GM18868 (cell line): ENCODE results near the gene ZNF638.
A peak's percentile ranks its signal among the peaks of the same experiment; 100 is the strongest.

ENCODE experiments used
- ATAC-seq: cut with Tn5 transposase; IDR thresholded peaks from one replicate; pipeline ENCODE4 v1.9.1; 2021; ENCODE audit warnings: mild to moderate bottlenecking, moderate library complexity; ENCODE audit not compliant: unreplicated experiment

The ZNF638 gene

DNA sequence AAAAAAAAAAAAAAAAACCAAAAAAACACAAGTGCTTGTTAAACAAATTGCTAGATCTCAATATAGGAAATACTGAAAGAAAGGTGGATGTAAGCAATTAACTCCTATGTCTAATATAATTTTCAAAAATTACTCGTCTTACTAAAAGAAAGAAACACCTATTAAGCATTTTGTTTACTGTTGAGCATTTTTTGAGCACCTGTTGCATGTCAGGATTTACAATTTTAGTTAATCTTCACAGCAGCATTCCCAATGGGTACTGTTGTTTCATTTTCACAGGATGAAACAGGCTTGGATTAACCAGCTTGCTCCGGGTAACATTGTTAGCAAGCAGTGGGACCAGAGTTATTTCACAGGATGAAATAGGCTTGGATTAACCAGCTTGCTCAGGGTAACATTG is 4.8 kb downstream of the ZNF638 start:
- ATAC-seq: no peak

DNA sequence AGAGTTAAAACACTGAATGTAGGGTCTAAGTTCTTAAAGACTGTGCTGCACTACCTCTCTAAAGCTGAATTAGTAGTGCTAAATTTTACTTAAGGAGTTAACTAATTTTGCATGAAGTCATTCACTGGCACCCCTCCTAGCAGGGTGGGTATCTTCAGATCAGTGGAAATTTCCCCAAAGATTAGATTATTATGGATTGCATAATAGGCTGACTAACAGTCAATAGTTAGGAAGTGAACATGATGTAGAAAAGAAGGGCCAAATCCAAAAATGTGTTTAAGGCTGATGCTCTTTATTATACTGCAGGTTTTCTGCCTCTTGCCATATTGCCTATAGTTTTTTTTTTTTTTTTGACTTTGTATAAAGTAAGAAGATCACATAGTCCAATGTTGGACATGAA is 5.2 kb downstream of the ZNF638 start:
- ATAC-seq: no peak

DNA sequence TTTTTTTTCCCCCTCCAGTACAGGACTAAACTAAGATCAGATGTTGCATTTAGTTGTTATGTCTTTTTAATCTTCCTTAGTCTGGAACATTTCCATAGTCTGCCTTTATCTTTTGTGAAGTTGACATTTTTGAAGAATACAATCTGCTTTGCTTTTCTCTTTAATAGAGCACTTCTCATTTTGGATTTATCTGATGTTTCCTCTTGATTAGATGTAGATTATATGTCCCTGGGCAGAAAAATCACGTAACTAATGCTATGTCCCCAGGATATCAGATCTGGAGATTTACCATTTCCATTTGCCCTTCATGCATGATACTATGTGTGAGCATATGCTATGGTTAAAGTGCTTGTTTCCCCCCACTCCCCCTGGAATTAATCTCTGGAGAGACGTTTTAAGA is 6.2 kb downstream of the ZNF638 start:
- ATAC-seq: no peak

DNA sequence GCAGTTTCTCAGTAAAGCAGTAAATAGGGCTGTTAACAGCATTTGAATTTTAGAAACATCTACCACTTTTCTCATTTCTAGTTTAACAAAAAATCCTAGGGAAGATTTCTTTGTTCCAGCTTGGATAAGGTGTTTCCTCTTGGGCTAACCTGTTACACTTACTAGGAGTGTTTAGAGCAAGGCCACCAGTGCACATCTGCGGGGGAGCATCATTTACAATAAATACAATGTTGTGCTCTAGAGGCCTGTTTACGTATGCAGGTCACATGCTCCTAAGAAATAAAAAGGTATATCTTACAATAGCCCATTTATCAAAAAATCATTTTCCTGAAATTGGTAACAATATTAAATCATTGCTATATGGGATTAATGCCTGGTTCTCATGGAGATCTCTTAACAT is 8.1 kb downstream of the ZNF638 start:
- no peak for ATAC-seq

DNA sequence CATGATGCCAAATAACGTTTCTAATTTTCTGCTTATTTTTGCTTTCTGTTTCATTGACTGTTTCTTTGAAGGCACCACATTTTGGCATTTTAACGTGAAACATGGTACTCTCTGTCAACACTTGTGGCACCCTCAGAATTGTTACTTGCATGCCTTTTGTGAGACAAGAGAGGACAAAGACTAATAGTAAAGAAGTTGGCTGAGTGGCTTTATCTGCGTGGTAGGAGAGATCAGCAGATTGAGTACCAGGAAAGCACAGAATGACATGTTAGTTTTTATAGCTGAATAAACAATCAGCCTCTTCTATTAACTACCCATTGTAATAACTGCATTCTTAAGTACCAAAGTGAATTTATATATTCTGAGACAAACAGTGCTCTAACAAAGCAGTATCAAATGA is 8.6 kb downstream of the ZNF638 start:
- ATAC-seq: no peak

DNA sequence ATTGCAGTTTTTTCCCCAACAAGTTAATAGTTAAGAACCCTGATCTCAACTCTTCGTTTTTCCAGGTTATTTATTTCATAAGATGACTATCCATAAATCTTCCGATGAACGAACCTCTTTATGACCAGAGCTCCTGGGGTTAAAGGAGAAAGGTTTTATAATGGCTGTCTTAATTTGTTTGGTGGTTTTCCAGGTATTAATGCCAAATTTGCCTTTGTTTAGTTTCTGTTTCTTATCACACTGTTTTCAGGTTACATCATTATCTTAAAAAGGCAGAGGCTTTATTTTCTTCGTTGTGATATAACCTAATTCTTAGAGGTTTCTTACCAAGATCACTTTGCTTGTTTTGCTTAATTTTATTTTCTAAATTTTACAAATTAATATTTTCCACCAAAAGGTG is 10.1 kb downstream of the ZNF638 start:
- ATAC-seq: no peak

DNA sequence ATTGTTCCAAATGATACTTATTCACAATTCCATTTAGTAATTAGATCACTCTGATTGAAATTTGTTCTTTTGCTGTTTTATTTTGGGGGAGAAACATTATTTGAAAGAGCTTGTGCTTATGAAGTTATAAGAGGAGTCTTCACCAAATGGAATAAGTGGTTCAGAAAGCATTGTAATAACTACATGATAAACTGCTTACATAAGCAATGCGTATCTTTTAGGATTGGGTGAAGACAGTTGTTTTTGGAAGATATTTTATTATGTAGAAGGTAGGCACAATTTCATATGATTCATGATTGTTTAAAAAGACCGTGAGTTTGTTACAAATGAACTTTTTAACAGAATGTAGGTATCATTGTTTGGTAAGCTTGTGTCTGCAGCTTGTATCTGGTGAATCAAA is 14.5 kb downstream of the ZNF638 start:
- ATAC-seq: no peak

DNA sequence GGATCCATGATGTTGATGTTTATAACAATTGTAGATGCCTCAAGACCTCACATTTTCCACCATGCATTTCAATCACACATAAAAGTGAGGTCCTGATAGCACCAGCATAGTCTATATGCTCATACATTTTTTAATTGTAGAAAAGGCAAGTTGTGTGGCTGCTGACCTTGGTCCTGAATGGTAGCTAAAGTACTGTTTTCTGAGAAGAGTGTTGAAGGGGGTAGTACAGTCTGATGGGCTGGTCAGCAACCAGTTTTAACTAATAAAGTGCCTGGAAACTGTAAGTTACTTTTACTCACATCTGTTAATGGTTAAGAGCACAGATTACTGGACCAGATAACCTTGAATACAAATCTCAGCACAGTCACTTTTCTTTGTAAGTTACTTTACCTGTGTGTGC is 15.9 kb downstream of the ZNF638 start:
- ATAC-seq: no peak

DNA sequence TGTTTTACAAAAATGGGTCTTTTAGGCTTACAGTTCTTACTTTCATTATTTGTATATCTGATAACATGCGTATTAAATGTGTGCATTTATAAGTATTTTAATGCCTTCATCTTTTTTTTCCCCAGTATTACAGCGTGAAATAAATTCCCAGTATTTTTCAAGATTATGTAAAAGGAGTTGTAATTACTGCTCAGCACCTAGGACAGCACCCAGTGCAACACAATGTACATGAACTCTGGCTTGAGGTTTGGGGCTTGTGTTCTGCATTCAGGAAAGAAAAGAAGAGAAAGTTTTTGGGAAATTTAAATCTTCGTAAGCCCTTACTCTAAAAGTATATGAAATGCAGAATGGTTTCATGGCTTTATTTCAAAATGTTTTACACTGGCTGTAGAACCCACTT is 16.7 kb downstream of the ZNF638 start:
- no peak for ATAC-seq

DNA sequence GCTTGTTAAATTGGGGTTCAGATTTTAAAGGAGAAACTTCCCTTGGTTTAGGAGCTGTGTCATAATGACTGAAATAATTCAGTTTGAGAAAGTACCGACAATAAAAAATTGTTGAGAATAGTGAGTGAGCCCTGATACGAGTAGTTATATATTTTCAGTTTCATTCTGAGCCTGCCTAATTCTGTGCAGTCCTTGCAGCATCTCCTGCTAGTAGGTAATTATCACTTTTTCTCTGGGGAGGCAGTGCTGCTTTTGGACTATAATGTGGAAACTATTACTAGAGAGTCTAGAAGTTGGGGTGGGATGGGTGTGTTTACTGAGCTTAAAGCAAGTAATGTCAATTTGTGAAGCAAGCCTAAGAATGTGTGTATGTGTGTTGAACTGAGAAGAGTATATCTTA is 21.7 kb downstream of the ZNF638 start:
- ATAC-seq: peak; percentile 93

DNA sequence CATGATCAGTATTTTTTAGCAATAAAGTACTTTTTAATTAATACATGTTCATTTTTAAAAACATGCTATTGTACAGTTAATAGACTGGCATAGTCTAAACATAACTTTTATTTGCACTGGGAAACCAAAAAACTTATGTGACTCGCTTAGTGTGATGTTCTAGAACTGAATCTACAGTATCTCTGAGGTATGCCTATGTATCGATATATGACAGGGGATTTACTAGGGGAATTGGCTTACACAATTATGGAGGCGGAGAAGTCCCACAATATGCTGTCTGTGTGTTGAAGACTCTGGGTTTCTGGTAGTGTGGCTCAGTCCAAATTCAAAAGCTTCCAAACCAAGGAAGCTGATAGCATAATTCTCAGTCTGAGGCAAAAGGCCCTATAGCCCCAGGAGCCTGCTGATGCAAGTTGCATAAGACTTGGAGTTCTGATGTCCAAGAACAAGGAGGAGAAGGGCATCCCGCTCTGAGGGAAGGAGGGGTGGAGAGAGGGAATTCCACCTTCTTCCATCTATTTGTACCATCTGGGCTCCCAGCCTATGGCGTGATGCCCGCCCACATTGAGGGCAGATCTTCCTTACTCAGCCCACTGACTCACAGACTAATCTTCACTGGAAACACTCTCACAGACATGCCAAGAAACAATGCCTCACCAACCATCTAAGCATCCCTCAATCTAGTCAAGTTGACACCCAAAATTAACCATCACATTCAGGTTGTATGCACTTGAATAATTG is 27.5 kb downstream of the ZNF638 start:
- no peak for ATAC-seq

DNA sequence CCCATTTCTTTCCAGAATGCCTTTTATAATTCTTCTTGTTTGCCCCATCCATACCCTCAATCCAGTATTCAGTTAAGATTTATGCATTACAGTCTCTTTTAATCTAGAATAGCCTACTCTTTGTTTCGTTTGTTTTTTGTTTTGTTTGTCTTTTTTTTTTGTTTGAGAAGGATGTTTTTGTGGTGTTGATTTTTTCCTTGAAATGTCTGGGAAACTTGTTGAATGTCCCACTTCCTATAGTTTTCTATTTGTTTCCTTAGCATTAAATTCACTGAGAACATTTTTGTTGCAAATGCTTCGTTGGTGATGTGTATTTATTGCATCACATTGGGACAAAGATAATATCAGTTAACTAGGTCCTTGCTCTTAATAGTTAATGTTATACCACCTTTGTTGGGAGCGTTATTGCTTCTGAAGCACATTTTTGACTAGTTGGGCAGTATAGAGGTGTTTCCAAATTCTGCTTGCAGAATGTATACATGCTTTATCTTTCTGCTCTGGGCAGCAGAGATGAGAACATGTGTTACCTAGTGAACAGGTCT is 28.9 kb downstream of the ZNF638 start:
- ATAC-seq: no peak

DNA sequence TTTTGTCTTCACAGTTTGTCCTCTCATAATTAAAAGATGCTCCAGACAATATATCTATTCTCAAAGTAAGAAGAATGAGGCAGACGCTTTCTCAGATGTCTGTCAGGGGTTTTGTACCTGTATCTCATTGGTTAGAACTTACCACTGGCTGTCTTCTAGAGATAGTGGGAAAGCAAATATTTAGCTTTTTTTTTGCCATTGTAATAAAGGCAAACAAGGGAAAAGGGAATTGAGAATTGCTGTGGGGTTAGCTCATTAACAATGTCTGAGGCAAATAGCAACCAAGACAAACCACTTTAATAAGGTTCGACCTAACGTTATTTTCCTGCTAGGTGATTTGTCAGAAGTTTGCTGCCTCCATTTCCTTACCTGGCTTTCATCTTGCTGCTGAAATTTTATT is 30.0 kb downstream of the ZNF638 start:
- peak; percentile 53 for ATAC-seq

DNA sequence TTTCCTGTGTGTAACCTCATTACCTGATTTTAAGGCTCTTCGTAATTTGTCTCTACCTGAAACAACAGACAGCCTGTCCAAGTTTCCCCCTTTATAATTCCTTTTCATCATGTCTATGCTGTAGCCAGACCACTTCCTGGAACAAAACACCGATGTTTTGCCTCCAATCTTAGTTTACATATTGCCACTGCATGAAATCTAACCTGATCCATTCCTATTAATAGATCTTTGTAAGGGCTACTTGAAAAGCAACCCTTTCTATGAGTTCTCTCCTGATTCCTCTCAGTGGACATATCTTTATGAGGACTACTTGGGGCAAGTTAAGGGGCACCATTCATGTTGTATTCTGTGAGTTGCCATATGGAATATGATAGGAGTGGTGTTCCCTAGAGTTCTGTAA is 30.9 kb downstream of the ZNF638 start:
- no peak for ATAC-seq

DNA sequence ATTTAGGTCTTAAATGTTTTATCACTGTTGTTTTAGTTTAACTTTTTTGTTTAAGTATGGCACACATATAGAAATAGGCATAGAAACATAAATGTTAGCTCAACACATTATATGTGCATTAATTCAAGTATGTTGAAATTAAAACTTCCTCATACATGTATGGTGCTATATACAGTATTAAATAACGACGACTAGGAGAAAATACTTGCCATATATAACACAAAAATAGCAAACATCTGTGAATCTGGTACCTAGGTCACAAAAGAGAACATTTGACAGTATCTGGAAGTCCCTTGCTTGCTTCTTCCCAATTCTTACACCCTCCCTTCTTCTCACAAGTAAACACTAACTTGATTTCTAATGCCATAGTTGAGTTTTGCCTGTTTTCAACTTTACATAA is 38.4 kb downstream of the ZNF638 start:
- no peak for ATAC-seq

DNA sequence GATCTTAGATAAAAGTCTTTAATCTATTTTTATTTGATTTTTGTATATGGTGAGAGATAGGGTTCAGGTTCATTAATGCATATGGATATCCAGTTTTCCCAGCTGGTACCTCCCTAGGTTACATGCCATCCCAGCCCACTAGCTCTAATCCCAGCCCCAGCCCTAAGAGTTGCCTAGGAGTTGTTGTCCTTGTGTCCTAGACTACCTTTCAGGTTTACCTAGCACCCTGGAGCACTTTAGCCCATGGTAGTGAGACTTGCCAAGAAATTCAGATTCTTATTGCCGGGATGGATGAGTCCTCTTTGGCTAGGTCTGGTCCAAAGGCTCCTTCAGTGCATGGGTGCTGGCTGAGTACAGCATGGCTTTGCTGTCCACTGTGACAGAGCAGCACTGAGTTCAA is 40.5 kb downstream of the ZNF638 start:
- ATAC-seq: no peak

DNA sequence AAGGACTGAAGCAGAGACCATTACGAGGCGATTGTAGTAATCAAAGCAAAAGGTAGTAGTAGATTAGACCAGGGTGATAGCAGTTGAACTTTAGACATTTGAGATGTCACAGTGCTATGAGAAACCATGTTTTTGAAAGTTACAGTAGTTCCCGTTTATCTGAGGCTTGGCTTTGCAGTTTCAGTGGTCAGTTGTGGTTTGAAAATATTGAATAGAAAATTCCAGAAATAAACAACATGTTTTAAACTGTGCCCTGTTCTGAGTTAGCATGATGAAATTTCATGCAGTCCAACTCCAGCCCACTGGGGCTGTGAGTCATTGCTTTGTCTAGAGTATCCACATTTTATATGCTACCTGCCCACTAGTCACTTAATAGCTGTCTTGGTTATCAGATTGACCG is 47.5 kb downstream of the ZNF638 start:
- ATAC-seq: no peak

DNA sequence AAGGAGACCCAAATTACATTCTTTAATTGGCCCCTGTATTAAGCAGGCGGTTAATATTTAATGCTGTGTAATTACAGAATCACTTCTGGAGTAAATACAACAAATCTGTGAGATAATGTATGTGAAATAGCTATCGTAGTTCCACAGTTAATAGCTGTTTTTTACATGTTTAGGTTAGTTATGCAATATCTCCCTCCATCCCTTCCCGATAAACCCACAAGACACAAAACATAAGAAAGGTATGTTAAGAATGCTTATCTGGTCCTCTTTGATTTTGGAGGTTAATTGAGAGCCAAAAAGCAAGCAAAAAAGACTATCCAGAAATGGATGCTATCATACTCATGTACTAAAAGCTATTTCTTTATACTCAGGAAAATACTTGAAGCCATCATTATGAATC is 49.1 kb downstream of the ZNF638 start:
- ATAC-seq: no peak

DNA sequence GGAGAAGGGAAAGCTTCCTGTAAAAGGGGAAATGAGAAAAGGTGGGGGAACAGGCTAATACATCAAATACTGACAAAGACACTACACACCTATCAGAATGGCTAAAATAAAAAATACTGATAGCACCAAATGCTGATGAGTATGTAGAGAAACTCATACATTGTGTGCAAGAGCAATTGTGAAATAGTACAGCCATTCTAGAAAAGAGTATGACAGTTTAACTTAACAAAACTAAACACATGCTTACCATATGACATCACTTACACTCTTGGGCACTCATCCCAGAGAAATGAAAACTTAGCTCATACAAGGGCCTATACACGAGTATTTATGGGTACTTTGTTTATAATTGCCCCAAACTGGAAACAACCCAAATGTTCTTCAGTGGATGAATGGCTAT is 53.4 kb downstream of the ZNF638 start:
- no peak for ATAC-seq

DNA sequence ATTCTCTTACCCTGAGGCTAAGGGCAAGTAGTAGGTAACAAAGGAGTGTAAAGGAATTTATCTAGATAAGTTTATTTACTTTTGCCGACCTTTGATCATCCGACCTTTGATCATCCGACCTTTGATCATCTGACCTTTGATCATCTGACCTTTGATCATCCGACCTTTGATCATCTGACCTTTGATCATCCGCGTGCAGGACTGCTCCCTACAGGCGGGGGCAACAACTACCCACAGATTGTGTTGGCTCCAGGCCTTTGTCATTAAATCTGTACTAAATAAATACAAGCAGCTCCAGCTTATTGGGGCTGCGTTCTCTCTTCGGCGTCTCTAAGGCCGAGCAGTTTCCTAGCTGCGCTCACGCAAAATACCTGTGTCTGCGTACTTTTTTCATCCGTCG is 56.6 kb downstream of the ZNF638 start:
- ATAC-seq: no peak

DNA sequence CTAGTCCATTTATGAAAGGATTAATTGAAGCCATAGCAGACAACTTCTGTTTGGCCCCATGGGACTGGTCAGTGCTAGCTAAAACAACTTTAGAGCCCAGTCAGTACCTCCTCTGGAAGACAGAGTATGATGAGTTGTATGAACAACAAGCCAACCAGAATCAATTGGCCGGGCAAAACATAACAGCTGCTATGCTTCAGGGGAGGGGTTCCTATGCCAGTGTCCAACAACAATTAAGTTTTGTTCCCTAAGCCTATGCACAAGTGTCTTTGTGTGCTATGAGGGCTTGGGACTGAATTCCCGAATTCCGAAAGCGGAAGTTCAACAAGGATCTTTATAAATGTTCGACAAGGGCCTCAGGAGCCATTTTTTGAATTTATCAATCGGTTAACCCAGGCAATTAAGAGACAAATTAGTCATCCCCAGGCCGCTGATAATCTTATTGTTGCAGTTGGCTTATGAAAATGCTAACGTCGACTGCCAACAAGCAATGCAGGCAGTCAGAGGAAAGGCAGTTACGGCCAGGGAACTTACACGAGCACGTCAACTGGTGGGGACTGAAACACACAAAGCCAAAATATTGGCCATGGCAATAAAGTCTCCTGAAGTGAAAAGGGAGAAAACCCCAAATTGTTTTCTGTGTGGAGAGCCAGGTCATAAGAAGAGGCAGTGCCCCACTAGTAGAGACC is 57.9 kb downstream of the ZNF638 start:
- ATAC-seq: no peak

DNA sequence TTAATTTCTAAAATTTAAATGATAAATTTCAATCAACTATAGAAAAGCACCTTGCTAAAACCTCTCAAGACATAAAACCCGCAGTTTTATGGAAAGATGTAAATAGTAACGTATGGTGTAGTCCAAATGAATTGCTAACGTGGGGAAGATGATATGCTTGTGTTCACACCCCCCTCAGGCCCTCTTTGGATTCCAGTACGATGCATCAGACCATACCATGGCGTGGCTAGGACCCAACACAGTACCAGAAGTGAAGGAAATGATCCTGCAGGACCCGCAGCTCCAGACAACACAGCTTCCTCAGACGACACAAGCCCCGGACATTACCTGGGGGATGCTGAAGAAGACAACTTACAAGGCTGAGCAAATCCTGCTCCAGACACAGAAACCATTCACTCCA is 61.6 kb downstream of the ZNF638 start:
- ATAC-seq: no peak

DNA sequence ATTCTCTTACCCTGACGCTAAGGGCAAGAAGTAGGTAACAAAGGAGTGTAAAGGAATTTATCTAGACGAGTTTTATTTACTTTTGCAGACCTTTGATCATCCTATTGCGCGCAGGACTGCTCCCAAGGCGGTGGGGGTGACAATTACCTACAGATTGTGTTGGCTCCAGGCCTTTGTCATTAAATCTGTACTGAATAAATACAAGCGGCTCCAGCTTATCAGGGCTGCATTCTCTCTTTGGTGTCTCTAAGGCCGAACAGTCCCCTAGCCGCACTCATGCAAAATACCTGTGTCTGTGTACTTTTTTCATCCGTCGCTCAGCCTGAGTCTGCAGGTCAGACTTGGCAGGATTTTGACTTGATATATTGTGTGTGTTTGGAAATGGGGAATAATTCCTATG is 63.9 kb downstream of the ZNF638 start:
- no peak for ATAC-seq
